A673 (cell line): ENCODE measurements around the gene RFPL1. TPM values are rescaled to one million over a fixed set of nuclear protein-coding genes. Genes with fewer than 3 reads are reported as not detected.
"Not testable (repeated sequence)": the region's sequence is repeated elsewhere in the genome, so short reads cannot be mapped to it uniquely, and the experiment has no call there.

Experiments
- BruUV-seq: library from RNA; stranded (reverse); fragments of 400-500 nt; replicated peaks from 2 replicates; lab custom pipeline; 2021; lab: Mats Ljungman, UMichigan
- CTCF ChIA-PET: fragments of 300-600 bp; sonication (Branson Sonifier 250); formaldehyde crosslinking; loops from one replicate; lab custom pipeline; 2022; ENCODE audit warnings: antibody characterized with exemption; lab: Charles Lee
- POLR2A ChIA-PET: fragments of 300-600 bp; sonication (Branson Sonifier 250); formaldehyde crosslinking; loops from one replicate; lab custom pipeline; 2022; ENCODE audit warnings: antibody characterized with exemption; ENCODE audit not compliant: low non-redundant PET; lab: Charles Lee
- DNase-seq: peaks from one replicate; pipeline ENCODE4 v3.0.0-alpha.2; 2015; ENCODE audit warnings: low spot score
- H3K27ac ChIP-seq: fragments of 200-600 bp; sonication (generic); 2 replicates; pipeline ENCODE4 v1.5.1; 2016; ENCODE audit warnings: mixed run types, low read depth, mild to moderate bottlenecking, mixed read lengths, antibody characterized with exemption, low read length; ENCODE audit not compliant: poor library complexity, severe bottlenecking
- H3K27me3 ChIP-seq: fragments of 200-600 bp; sonication (generic); replicated peaks from 2 replicates; pipeline ENCODE4 v1.6.1; 2017; ENCODE audit warnings: mixed run types, low read depth, mild to moderate bottlenecking, mixed read lengths, antibody characterized with exemption, low read length; ENCODE audit not compliant: insufficient read depth, poor library complexity
- H3K36me3 ChIP-seq: fragments of 200-600 bp; sonication (generic); 2 replicates; pipeline ENCODE4 v1.6.1; 2016; ENCODE audit warnings: mixed run types, mild to moderate bottlenecking, mixed read lengths, antibody characterized with exemption, low read length; ENCODE audit not compliant: insufficient read depth, poor library complexity, severe bottlenecking
- H3K4me1 ChIP-seq: fragments of 200-600 bp; sonication (generic); 2 replicates; pipeline ENCODE4 v1.6.1; 2017; ENCODE audit warnings: mixed run types, mild to moderate bottlenecking, mixed read lengths, antibody characterized with exemption, low read length; ENCODE audit not compliant: insufficient read depth, poor library complexity, severe bottlenecking
- H3K4me3 ChIP-seq: fragments of 200-600 bp; sonication (generic); 2 replicates; pipeline ENCODE4 v1.5.1; 2016; ENCODE audit warnings: low read depth, mixed run types, mild to moderate bottlenecking, mixed read lengths, low read length; ENCODE audit not compliant: poor library complexity, severe bottlenecking
- H3K9me3 ChIP-seq: fragments of 200-600 bp; sonication (generic); 2 replicates; pipeline ENCODE4 v1.6.1; 2016; ENCODE audit warnings: mixed run types, low read depth, mild to moderate bottlenecking, mixed read lengths, antibody characterized with exemption, low read length; ENCODE audit not compliant: poor library complexity, severe bottlenecking
- EZH2 ChIP-seq: fragments of 200-600 bp; sonication (generic); IDR thresholded peaks from 2 replicates; pipeline ENCODE4 v1.6.1; 2017; ENCODE audit warnings: borderline replicate concordance, low read depth, mild to moderate bottlenecking, mixed read lengths, antibody characterized with exemption, low read length; ENCODE audit not compliant: poor library complexity, severe bottlenecking
- intact Hi-C: fragments of 100-400 bp; cut with micrococcal nuclease; formaldehyde crosslinking; loops from one replicate; pipeline ENCODE4 v1.10.0; 2022; ENCODE audit not compliant: unreplicated experiment
- total RNA-seq: library from RNA; stranded (reverse); gene quantifications from 2 replicates; pipeline ENCODE4 v1.2.3, GENCODE V29; 2021
- TF ChIP-seq, protein P1 (sequence below): fragments of 300-800, 200-600 bp; sonication (generic); conservative IDR thresholded peaks from 2 replicates; pipeline ENCODE4 v1.5.1; 2017; ENCODE audit warnings: low read depth, mild to moderate bottlenecking, antibody characterized with exemption, low read length, moderate library complexity, mixed read lengths

The RFPL1 gene
- total RNA-seq, 1 experiment from 2014 or later: not detected

DNA sequence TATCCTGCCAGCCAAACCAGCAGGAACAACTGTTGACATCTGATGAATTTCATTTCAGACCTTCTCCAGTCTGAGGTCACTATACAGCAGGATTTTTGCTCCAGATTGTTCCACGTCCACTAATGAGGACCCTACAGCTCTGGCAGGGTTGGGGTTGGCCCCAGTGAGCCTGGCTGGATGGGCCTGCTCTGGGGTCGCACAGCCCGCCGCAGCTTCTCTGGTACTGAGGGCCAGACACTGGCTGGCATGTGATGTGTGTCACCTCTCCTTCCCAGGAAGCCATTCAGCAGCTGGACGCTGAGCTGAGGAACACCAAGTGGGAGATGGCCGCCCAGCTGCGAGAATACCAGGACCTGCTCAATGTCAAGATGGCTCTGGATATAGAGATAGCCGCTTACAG lies 47.1 kb downstream of the RFPL1 start:
- ChIA-PET CTCF (no interaction called here), POLR2A (no interaction called here)
- H3K4me1 ChIP-seq: no peaks in the 10 kb centered on the region
- H3K27ac ChIP-seq: no peak overlapping the region
- H3K27me3 ChIP-seq: peaks cover 14% of the 10 kb centered on the region
- TF ChIP-seq, protein P1, sequence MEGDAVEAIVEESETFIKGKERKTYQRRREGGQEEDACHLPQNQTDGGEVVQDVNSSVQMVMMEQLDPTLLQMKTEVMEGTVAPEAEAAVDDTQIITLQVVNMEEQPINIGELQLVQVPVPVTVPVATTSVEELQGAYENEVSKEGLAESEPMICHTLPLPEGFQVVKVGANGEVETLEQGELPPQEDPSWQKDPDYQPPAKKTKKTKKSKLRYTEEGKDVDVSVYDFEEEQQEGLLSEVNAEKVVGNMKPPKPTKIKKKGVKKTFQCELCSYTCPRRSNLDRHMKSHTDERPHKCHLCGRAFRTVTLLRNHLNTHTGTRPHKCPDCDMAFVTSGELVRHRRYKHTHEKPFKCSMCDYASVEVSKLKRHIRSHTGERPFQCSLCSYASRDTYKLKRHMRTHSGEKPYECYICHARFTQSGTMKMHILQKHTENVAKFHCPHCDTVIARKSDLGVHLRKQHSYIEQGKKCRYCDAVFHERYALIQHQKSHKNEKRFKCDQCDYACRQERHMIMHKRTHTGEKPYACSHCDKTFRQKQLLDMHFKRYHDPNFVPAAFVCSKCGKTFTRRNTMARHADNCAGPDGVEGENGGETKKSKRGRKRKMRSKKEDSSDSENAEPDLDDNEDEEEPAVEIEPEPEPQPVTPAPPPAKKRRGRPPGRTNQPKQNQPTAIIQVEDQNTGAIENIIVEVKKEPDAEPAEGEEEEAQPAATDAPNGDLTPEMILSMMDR: no peak
- no peak for TF ChIP-seq EZH2
- no peaks in the 10 kb centered on the region for H3K36me3 ChIP-seq
- DNase-seq: no peak
- no peaks in the 10 kb centered on the region for H3K9me3 ChIP-seq
- intact Hi-C loops: no loop called here
- no peak overlapping the region for H3K4me3 ChIP-seq
- BruUV-seq: no TSS peak

DNA sequence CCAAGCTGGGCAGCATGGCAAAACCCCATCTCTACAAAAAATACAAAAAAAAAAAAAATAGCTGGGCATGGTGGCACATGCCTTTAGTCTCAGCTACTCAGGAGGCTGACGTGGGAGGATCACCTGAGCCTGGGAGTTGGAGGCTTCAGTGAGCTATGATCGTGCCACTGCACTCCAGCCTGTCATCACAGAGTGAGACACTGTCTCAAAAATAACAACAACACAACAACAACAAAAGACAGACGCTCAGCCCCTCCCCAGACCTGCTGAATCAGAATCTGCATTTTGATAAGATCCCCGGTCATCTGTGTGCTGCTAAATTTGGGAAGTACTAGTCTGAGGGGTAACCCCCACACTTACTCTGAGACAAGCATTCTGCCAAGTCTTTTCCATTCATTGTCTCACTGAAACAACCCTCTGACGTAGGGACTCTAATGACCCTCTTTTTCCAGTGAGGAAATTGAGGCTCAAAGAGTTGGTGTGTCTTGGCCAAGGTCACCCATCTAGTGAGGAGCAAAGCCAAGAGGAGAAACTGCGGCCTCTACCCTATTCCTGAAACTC lies 49.1 kb downstream of the RFPL1 start:
- no peak overlapping the region for H3K4me3 ChIP-seq
- H3K9me3 ChIP-seq: no peaks in the 10 kb centered on the region
- H3K36me3 ChIP-seq: no peaks in the 10 kb centered on the region
- TF ChIP-seq EZH2: no peak
- TF ChIP-seq, protein P1: no peak
- no peak overlapping the region for H3K27ac ChIP-seq
- DNase-seq: no peak
- no peaks in the 10 kb centered on the region for H3K27me3 ChIP-seq
- intact Hi-C loops: no loop called here
- no TSS peak for BruUV-seq
- CTCF ChIA-PET: no interaction called here
- POLR2A ChIA-PET: no interaction called here
- H3K4me1 ChIP-seq: no peaks in the 10 kb centered on the region

DNA sequence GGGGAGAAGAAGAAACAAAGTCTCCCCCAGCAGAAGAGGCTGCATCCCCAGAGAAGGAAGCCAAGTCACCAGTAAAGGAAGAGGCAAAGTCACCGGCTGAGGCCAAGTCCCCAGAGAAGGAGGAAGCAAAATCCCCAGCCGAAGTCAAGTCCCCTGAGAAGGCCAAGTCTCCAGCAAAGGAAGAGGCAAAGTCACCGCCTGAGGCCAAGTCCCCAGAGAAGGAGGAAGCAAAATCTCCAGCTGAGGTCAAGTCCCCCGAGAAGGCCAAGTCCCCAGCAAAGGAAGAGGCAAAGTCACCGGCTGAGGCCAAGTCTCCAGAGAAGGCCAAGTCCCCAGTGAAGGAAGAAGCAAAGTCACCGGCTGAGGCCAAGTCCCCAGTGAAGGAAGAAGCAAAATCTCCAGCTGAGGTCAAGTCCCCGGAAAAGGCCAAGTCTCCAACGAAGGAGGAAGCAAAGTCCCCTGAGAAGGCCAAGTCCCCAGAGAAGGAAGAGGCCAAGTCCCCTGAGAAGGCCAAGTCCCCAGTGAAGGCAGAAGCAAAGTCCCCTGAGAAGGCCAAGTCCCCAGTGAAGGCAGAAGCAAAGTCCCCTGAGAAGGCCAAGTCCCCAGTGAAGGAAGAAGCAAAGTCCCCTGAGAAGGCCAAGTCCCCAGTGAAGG lies 50.9 kb downstream of the RFPL1 start:
- H3K4me1 ChIP-seq, BruUV-seq, CTCF ChIA-PET, intact Hi-C loops, POLR2A ChIA-PET, H3K4me3 ChIP-seq, H3K27me3 ChIP-seq, H3K27ac ChIP-seq, H3K9me3 ChIP-seq, DNase-seq, H3K36me3 ChIP-seq: not testable (repeated sequence)
